ENCODE results near the gene DSC1.
A peak's percentile ranks its signal among the peaks of the same experiment; 100 is the strongest.

The DSC1 gene

GRCh38 chr18:31206787-31207381, 44.2 kb upstream of the DSC1 start:
- Histone ChIP-seq H3K14ac (ENCODE audit: low read length) (no peak overlapping the region), H3K27ac (ENCODE audit: low read depth, low read length) (no peak overlapping the region), H2AFZ (ENCODE audit: insufficient read depth, low read length, poor library complexity) (no peak overlapping the region), H3K18ac (ENCODE audit: low read length) (no peak overlapping the region), H4K8ac (ENCODE audit: low read depth, low read length) (no peak overlapping the region), H3K36me3 (ENCODE audit: control insufficient read depth in 1 of 2, insufficient read depth in 2 of 2, low read length in 2 of 2) (no peaks in the 10 kb centered on the region), H3K9ac (ENCODE audit: low read length) (no peak overlapping the region), H2BK120ac (ENCODE audit: insufficient read depth, low read length, poor library complexity) (no peak overlapping the region), H4K12ac (ENCODE audit: low read depth, low read length) (no peak overlapping the region), H3K79me1 (ENCODE audit: low read length) (peaks cover 7% of the 10 kb centered on the region), H3K9me3 (ENCODE audit: insufficient read depth, low read depth, low read length) (no peaks in the 10 kb centered on the region), H2BK5ac (ENCODE audit: low read depth, low read length, poor library complexity) (no peak overlapping the region), H3K4ac (ENCODE audit: low read depth, low read length) (no peak overlapping the region), H3K23ac (ENCODE audit: low read length) (no peak overlapping the region), H2AK5ac (ENCODE audit: low read length) (no peak overlapping the region), H2BK12ac (ENCODE audit: low read length) (no peak overlapping the region), H3K27me3 (ENCODE audit: insufficient read depth, low read length) (no peaks in the 10 kb centered on the region), H3K4me2 (ENCODE audit: low read length) (no peak overlapping the region), H3K79me2 (ENCODE audit: control insufficient read depth, insufficient read depth, low read length, poor library complexity) (no peaks in the 10 kb centered on the region), H4K91ac (ENCODE audit: low read depth, low read length) (no peak overlapping the region), H3K4me1 (ENCODE audit: control insufficient read depth in 1 of 2, insufficient read depth in 2 of 2, low read length in 2 of 2) (peaks cover 9 to 17% of the 10 kb centered on the region in 2 experiments), H3K4me3 (ENCODE audit: low read depth, low read length) (no peak overlapping the region)
- WGBS (ENCODE audit: extremely low coverage, insufficient coverage, insufficient read length) = no CpG with 5 or more reads among the region's 11 CpGs
- DNase-seq = peak; percentile 83 to 84

- Histone ChIP-seq H3K9ac (ENCODE audit: low read length) (no peak overlapping the region), H3K23ac (ENCODE audit: low read length) (no peak overlapping the region), H3K14ac (ENCODE audit: low read length) (no peak overlapping the region), H3K27me3 (ENCODE audit: insufficient read depth, low read length) (no peaks in the 10 kb centered on the region), H4K8ac (ENCODE audit: low read depth, low read length) (no peak overlapping the region), H4K91ac (ENCODE audit: low read depth, low read length) (no peak overlapping the region), H3K18ac (ENCODE audit: low read length) (no peak overlapping the region), H2AFZ (ENCODE audit: insufficient read depth, low read length, poor library complexity) (no peak overlapping the region), H3K9me3 (ENCODE audit: insufficient read depth, low read depth, low read length) (no peaks in the 10 kb centered on the region), H3K79me1 (ENCODE audit: low read length) (peaks cover 7% of the 10 kb centered on the region), H3K4me3 (ENCODE audit: low read depth, low read length) (no peak overlapping the region), H3K4me2 (ENCODE audit: low read length) (no peak overlapping the region), H3K4me1 (ENCODE audit: control insufficient read depth in 1 of 2, insufficient read depth in 2 of 2, low read length in 2 of 2) (peaks cover 9 to 15% of the 10 kb centered on the region in 2 experiments), H2BK120ac (ENCODE audit: insufficient read depth, low read length, poor library complexity) (no peak overlapping the region), H2BK5ac (ENCODE audit: low read depth, low read length, poor library complexity) (no peak overlapping the region), H2AK5ac (ENCODE audit: low read length) (no peak overlapping the region), H3K27ac (ENCODE audit: low read depth, low read length) (no peak overlapping the region), H3K79me2 (ENCODE audit: control insufficient read depth, insufficient read depth, low read length, poor library complexity) (no peaks in the 10 kb centered on the region), H3K36me3 (ENCODE audit: control insufficient read depth in 1 of 2, insufficient read depth in 2 of 2, low read length in 2 of 2) (no peaks in the 10 kb centered on the region), H3K4ac (ENCODE audit: low read depth, low read length) (no peak overlapping the region), H4K12ac (ENCODE audit: low read depth, low read length) (no peak overlapping the region), H2BK12ac (ENCODE audit: low read length) (no peak overlapping the region)
- DNase-seq = no peak
- WGBS (ENCODE audit: extremely low coverage, insufficient coverage, insufficient read length) = no CpG with 5 or more reads among the region's 5 CpGs
Measured at GRCh38 chr18:31206071-31206470, 43.4 kb upstream of the DSC1 start.

- H2BK5ac ChIP-seq (ENCODE audit: low read depth, low read length, poor library complexity) = no peak overlapping the region
- H3K4me3 ChIP-seq (ENCODE audit: low read depth, low read length) = no peak overlapping the region
- H2AFZ ChIP-seq (ENCODE audit: insufficient read depth, low read length, poor library complexity) = no peak overlapping the region
- H2BK120ac ChIP-seq (ENCODE audit: insufficient read depth, low read length, poor library complexity) = no peak overlapping the region
- no peak overlapping the region for H4K8ac ChIP-seq (ENCODE audit: low read depth, low read length)
- no peak overlapping the region for H3K18ac ChIP-seq (ENCODE audit: low read length)
- no peak overlapping the region for H2BK12ac ChIP-seq (ENCODE audit: low read length)
- H3K27ac ChIP-seq (ENCODE audit: low read depth, low read length) = no peak overlapping the region
- H4K91ac ChIP-seq (ENCODE audit: low read depth, low read length) = no peak overlapping the region
- H4K12ac ChIP-seq (ENCODE audit: low read depth, low read length) = no peak overlapping the region
- DNase-seq = peak in 1 of 2 donors; percentile 61
- H3K9me3 ChIP-seq (ENCODE audit: insufficient read depth, low read depth, low read length) = no peaks in the 10 kb centered on the region
- no CpG with 5 or more reads among the region's 2 CpGs for WGBS (ENCODE audit: extremely low coverage, insufficient coverage, insufficient read length)
- no peak overlapping the region for H3K4ac ChIP-seq (ENCODE audit: low read depth, low read length)
- H3K4me2 ChIP-seq (ENCODE audit: low read length) = no peak overlapping the region
- no peaks in the 10 kb centered on the region for H3K36me3 ChIP-seq (ENCODE audit: control insufficient read depth in 1 of 2, insufficient read depth in 2 of 2, low read length in 2 of 2)
- no peak overlapping the region for H3K9ac ChIP-seq (ENCODE audit: low read length)
- H3K27me3 ChIP-seq (ENCODE audit: insufficient read depth, low read length) = no peaks in the 10 kb centered on the region
- no peaks in the 10 kb centered on the region for H3K79me2 ChIP-seq (ENCODE audit: control insufficient read depth, insufficient read depth, low read length, poor library complexity)
- H2AK5ac ChIP-seq (ENCODE audit: low read length) = no peak overlapping the region
- H3K23ac ChIP-seq (ENCODE audit: low read length) = no peak overlapping the region
- H3K79me1 ChIP-seq (ENCODE audit: low read length) = peaks cover 2% of the 10 kb centered on the region
- no peak overlapping the region for H3K14ac ChIP-seq (ENCODE audit: low read length)
- peaks cover 9 to 11% of the 10 kb centered on the region in 2 experiments for H3K4me1 ChIP-seq (ENCODE audit: control insufficient read depth in 1 of 2, insufficient read depth in 2 of 2, low read length in 2 of 2)
Measured at GRCh38 chr18:31205273-31205672, 42.6 kb upstream of the DSC1 start.

- H3K36me3 ChIP-seq (ENCODE audit: control insufficient read depth in 1 of 2, insufficient read depth in 2 of 2, low read length in 2 of 2) = no peaks in the 10 kb centered on the region
- H3K4me2 ChIP-seq (ENCODE audit: low read length) = no peak overlapping the region
- peak overlapping the region; percentile 33 for H4K91ac ChIP-seq (ENCODE audit: low read depth, low read length)
- H3K4me3 ChIP-seq (ENCODE audit: low read depth, low read length) = no peak overlapping the region
- H3K9me3 ChIP-seq (ENCODE audit: insufficient read depth, low read depth, low read length) = no peaks in the 10 kb centered on the region
- no peak overlapping the region for H3K27ac ChIP-seq (ENCODE audit: low read depth, low read length)
- peak overlapping the region; percentile 53 for H2BK12ac ChIP-seq (ENCODE audit: low read length)
- H2AFZ ChIP-seq (ENCODE audit: insufficient read depth, low read length, poor library complexity) = no peak overlapping the region
- no peak overlapping the region for H2AK5ac ChIP-seq (ENCODE audit: low read length)
- H3K4ac ChIP-seq (ENCODE audit: low read depth, low read length) = no peak overlapping the region
- no peak overlapping the region for H3K23ac ChIP-seq (ENCODE audit: low read length)
- H3K79me1 ChIP-seq (ENCODE audit: low read length) = peaks cover 2% of the 10 kb centered on the region
- H3K9ac ChIP-seq (ENCODE audit: low read length) = no peak overlapping the region
- H2BK120ac ChIP-seq (ENCODE audit: insufficient read depth, low read length, poor library complexity) = no peak overlapping the region
- no peaks in the 10 kb centered on the region for H3K27me3 ChIP-seq (ENCODE audit: insufficient read depth, low read length)
- no peak for DNase-seq
- H2BK5ac ChIP-seq (ENCODE audit: low read depth, low read length, poor library complexity) = no peak overlapping the region
- no peak overlapping the region for H3K18ac ChIP-seq (ENCODE audit: low read length)
- WGBS (ENCODE audit: extremely low coverage, insufficient coverage, insufficient read length) = no CpG with 5 or more reads among the region's 4 CpGs
- H3K79me2 ChIP-seq (ENCODE audit: control insufficient read depth, insufficient read depth, low read length, poor library complexity) = no peaks in the 10 kb centered on the region
- H4K12ac ChIP-seq (ENCODE audit: low read depth, low read length) = no peak overlapping the region
- H3K4me1 ChIP-seq (ENCODE audit: control insufficient read depth in 1 of 2, insufficient read depth in 2 of 2, low read length in 2 of 2) = peaks cover 9 to 11% of the 10 kb centered on the region in 2 experiments
- H4K8ac ChIP-seq (ENCODE audit: low read depth, low read length) = no peak overlapping the region
- no peak overlapping the region for H3K14ac ChIP-seq (ENCODE audit: low read length)
Measured at GRCh38 chr18:31204833-31205232, 42.2 kb upstream of the DSC1 start.
